A375 (cell line): ENCODE results near the gene LRRFIP2. TPM values are rescaled to one million over a fixed set of nuclear protein-coding genes. Genes with fewer than 3 reads are reported as not detected.

Source experiments
- small RNA-seq: library from RNA; depleted of rRNA; stranded (forward); fragments of <200 nt; gene quantifications from one replicate; pipeline ENCODE3, GENCODE V24; 2014
- total RNA-seq: library from RNA; depleted of rRNA; stranded (reverse); fragments of >200 nt; shearing (Covaris generic); gene quantifications from 2 replicates; pipeline ENCODE4 v1.2.3, GENCODE V29; 2014; rRNA removed

LRRFIP2 gene
- total RNA-seq, result 70.2 and 74.0 TPM in 2 replicates

GRCh38 chr3:37174532-37175126, at the start of gene LRRFIP2:
TSS of gene LRRFIP2 (minus strand) at chr3:37174582. CDS start at chr3:37148983, 25,599 bp downstream.

Small RNAs within 50 kb of the gene (small RNA-seq; reads per million reads assigned to genes)
- not detected for gene RF00019
- gene RNU6-1301P, result not detected

Other genes starting within 250 kb of the LRRFIP2 start
- gene TRANK1, start 229.5 kb downstream of the LRRFIP2 start, total RNA-seq, result 1.9 and 4.4 TPM in 2 replicates
- 13.0 and 17.2 TPM in 2 replicates for gene EPM2AIP1, start 181.5 kb downstream of the LRRFIP2 start, total RNA-seq
- 81.3 and 99.4 TPM in 2 replicates for gene MLH1, start 181.1 kb downstream of the LRRFIP2 start, total RNA-seq
- 51.4 and 56.2 TPM in 2 replicates for gene GOLGA4, start 68.7 kb upstream of the LRRFIP2 start, total RNA-seq